Endothelial cell of umbilical vein (primary cell): ENCODE data around the gene TLE1.

Source experiments
- CTCF ChIP-seq, 2 donors: IDR thresholded peaks; 1 replicate in 1 of 2; 2 replicates in 1 of 2; pipeline ENCODE4 v1.5.1; 2011; ENCODE audit warnings: low read length in 2 of 2, mild to moderate bottlenecking in 2 of 2, moderate library complexity in 2 of 2, control low read depth in 1 of 2, inconsistent platforms in 1 of 2, low read depth in 1 of 2; ENCODE audit not compliant: insufficient read depth in 1 of 2; ENCODE audit errors: extremely low read depth in 1 of 2
- EZH2 ChIP-seq: IDR thresholded peaks from 2 replicates; pipeline ENCODE4 v1.6.1; 2012; ENCODE audit warnings: borderline replicate concordance, low read depth, mild to moderate bottlenecking, moderate library complexity, low read length, inconsistent platforms; ENCODE audit not compliant: severe bottlenecking
- FOS ChIP-seq: IDR thresholded peaks from 2 replicates; pipeline ENCODE4 v1.6.1; 2011; ENCODE audit warnings: mild to moderate bottlenecking, low read length, moderate library complexity, borderline replicate concordance; ENCODE audit not compliant: insufficient read depth
- GATA2 ChIP-seq: IDR thresholded peaks from 2 replicates; pipeline ENCODE4 v1.7.0; 2011; ENCODE audit warnings: low read depth, mild to moderate bottlenecking, moderate library complexity, mixed read lengths, low read length; ENCODE audit not compliant: insufficient read length, insufficient read depth
- JUN ChIP-seq: IDR thresholded peaks from 2 replicates; pipeline ENCODE4 v1.6.1; 2011; ENCODE audit warnings: borderline replicate concordance, low read depth; ENCODE audit not compliant: insufficient read length, insufficient read depth
- MYC ChIP-seq: IDR thresholded peaks from one replicate; pipeline ENCODE4 v1.6.1; 2011; ENCODE audit warnings: mild to moderate bottlenecking, low read depth, low read length
- POLR2A ChIP-seq: IDR thresholded peaks from 2 replicates; pipeline ENCODE4 v1.6.1; 2012; ENCODE audit warnings: low read depth, mild to moderate bottlenecking, control low read depth, low read length
- POLR2AphosphoS5 ChIP-seq: IDR thresholded peaks from 2 replicates; pipeline ENCODE4 v1.6.1; 2012; ENCODE audit warnings: low read depth, mild to moderate bottlenecking, control low read depth, low read length, moderate library complexity; ENCODE audit not compliant: insufficient read depth

- TF ChIP-seq POLR2AphosphoS5 (no peak), CTCF (IDR thresholded peaks at IDR 0.05; ENCODE audit: extremely low read depth in 1 of 2, insufficient read depth in 1 of 2, low read depth in 1 of 2, low read length in 2 of 2) (no peak), FOS (no peak), EZH2 (no peak), GATA2 (no peak), POLR2A (no peak), JUN (no peak), MYC (no peak)
These were observed 23.2 kb downstream of the TLE1 start for GRCh38 chr9:81666123-81666522.
